H9 (cell line): ENCODE measurements around the gene TMEM123. TPM values are rescaled to one million over a fixed set of nuclear protein-coding genes. Genes with fewer than 3 reads are reported as not detected.

Source experiments
- DNase-seq: peaks from one replicate; pipeline ENCODE4 v3.0.0-alpha.2; 2017
- H2AFZ ChIP-seq: one replicate; pipeline ENCODE4 v1.6.1; 2013; ENCODE audit warnings: mild to moderate bottlenecking, low read length, control low read depth, moderate library complexity
- H2AK5ac ChIP-seq: 2 replicates; pipeline ENCODE4 v1.6.1; 2013; ENCODE audit warnings: low read length, control low read depth, mixed read lengths; ENCODE audit not compliant: insufficient read length
- H2BK120ac ChIP-seq: one replicate; pipeline ENCODE4 v1.6.1; 2013; ENCODE audit warnings: low read depth, mild to moderate bottlenecking, low read length, control low read depth, inconsistent platforms; ENCODE audit not compliant: poor library complexity, severe bottlenecking
- H2BK12ac ChIP-seq: 2 replicates; pipeline ENCODE4 v1.6.1; 2013; ENCODE audit warnings: low read length, control low read depth, mixed read lengths, low read depth; ENCODE audit not compliant: insufficient read length
- H2BK15ac ChIP-seq: 2 replicates; pipeline ENCODE4 v1.6.1; 2013; ENCODE audit warnings: low read depth, low read length, control low read depth
- H2BK20ac ChIP-seq: one replicate; pipeline ENCODE4 v1.6.1; 2013; ENCODE audit warnings: low read depth, mild to moderate bottlenecking, low read length, control low read depth, inconsistent platforms; ENCODE audit not compliant: poor library complexity, severe bottlenecking
- H2BK5ac ChIP-seq: 2 replicates; pipeline ENCODE4 v1.6.1; 2013; ENCODE audit warnings: low read length, control low read depth, mixed read lengths; ENCODE audit not compliant: insufficient read length
- H3K14ac ChIP-seq: 2 replicates; pipeline ENCODE4 v1.6.1; 2013; ENCODE audit warnings: low read length, control low read depth; ENCODE audit not compliant: insufficient read depth
- H3K18ac ChIP-seq: 2 replicates; pipeline ENCODE4 v1.6.1; 2013; ENCODE audit warnings: low read depth, mild to moderate bottlenecking, mixed read lengths, low read length, control low read depth; ENCODE audit not compliant: insufficient read length
- H3K23ac ChIP-seq: 2 replicates; pipeline ENCODE4 v1.6.1; 2013; ENCODE audit warnings: low read length, control low read depth, mixed read lengths, low read depth; ENCODE audit not compliant: insufficient read length
- H3K23me2 ChIP-seq: 2 replicates; pipeline ENCODE4 v1.6.1; 2013; ENCODE audit warnings: low read depth, mild to moderate bottlenecking, mixed read lengths, low read length, control low read depth; ENCODE audit not compliant: insufficient read length, poor library complexity, severe bottlenecking
- H3K27ac ChIP-seq: 2 replicates; pipeline ENCODE4 v1.5.1; 2013; ENCODE audit warnings: low read length, control low read depth, mixed read lengths, low read depth; ENCODE audit not compliant: insufficient read length
- H3K27me3 ChIP-seq: 2 replicates; pipeline ENCODE4 v1.6.1; 2013; ENCODE audit warnings: low read length, control low read depth, inconsistent platforms; ENCODE audit not compliant: insufficient read depth
- H3K4ac ChIP-seq: 2 replicates; pipeline ENCODE4 v1.6.1; 2013; ENCODE audit warnings: low read depth, mild to moderate bottlenecking, control low read depth, inconsistent platforms, low read length, moderate library complexity
- H3K4me1 ChIP-seq: 2 replicates; pipeline ENCODE4 v1.6.1; 2013; ENCODE audit warnings: low read length, control low read depth, inconsistent platforms; ENCODE audit not compliant: insufficient read depth
- H3K4me2 ChIP-seq: 2 replicates; pipeline ENCODE4 v1.6.1; 2013; ENCODE audit warnings: low read length, control low read depth, mixed read lengths; ENCODE audit not compliant: insufficient read length, insufficient read depth
- H3K56ac ChIP-seq: 2 replicates; pipeline ENCODE4 v1.6.1; 2013; ENCODE audit warnings: low read depth, mild to moderate bottlenecking, mixed read lengths, low read length, control low read depth; ENCODE audit not compliant: insufficient read length
- H3K79me1 ChIP-seq: 2 replicates; pipeline ENCODE4 v1.6.1; 2013; ENCODE audit warnings: low read depth, mild to moderate bottlenecking, moderate library complexity, low read length, control low read depth, inconsistent platforms; ENCODE audit not compliant: insufficient read depth, poor library complexity, severe bottlenecking
- H3K79me2 ChIP-seq: 2 replicates; pipeline ENCODE4 v1.6.1; 2013; ENCODE audit warnings: low read length, control low read depth, inconsistent platforms; ENCODE audit not compliant: insufficient read depth
- H3K9ac ChIP-seq: 2 replicates; pipeline ENCODE4 v1.6.1; 2013; ENCODE audit warnings: low read length, control low read depth, mixed read lengths; ENCODE audit not compliant: insufficient read length; ENCODE audit errors: extremely low read depth
- H3K9me3 ChIP-seq: one replicate; pipeline ENCODE4 v1.6.1; 2013; ENCODE audit warnings: low read depth, low read length, inconsistent platforms; ENCODE audit not compliant: control insufficient read depth
- H3T11ph ChIP-seq: one replicate; pipeline ENCODE4 v1.6.1; 2013; ENCODE audit warnings: mild to moderate bottlenecking, low read length, control low read depth, inconsistent platforms
- H4K20me1 ChIP-seq: one replicate; pipeline ENCODE4 v1.6.1; 2013; ENCODE audit not compliant: control insufficient read depth, insufficient read length, insufficient read depth
- H4K5ac ChIP-seq: 2 replicates; pipeline ENCODE4 v1.6.1; 2013; ENCODE audit warnings: low read depth, mild to moderate bottlenecking, mixed read lengths, low read length, control low read depth; ENCODE audit not compliant: insufficient read length
- H4K8ac ChIP-seq: replicated peaks from 2 replicates; pipeline ENCODE4 v1.6.1; 2013; ENCODE audit warnings: low read length, control low read depth, mixed read lengths, low read depth; ENCODE audit not compliant: insufficient read length
- H4K91ac ChIP-seq: 2 replicates; pipeline ENCODE4 v1.6.1; 2013; ENCODE audit warnings: low read depth, mild to moderate bottlenecking, moderate library complexity, mixed read lengths, low read length, control low read depth; ENCODE audit not compliant: insufficient read length
- H3K27ac Mint-ChIP-seq, 3 experiments: 2 replicates in 2 of 3; 3 replicates in 1 of 3; pipeline ENCODE4 v1.8.0; 2020 to 2021; ENCODE audit warnings: mixed read lengths in 3 of 3, mild to moderate bottlenecking in 1 of 3, moderate library complexity in 1 of 3
- H3K27me3 Mint-ChIP-seq: 2 replicates; pipeline ENCODE4 v1.8.0; 2021; ENCODE audit warnings: low read depth, mild to moderate bottlenecking, moderate library complexity, mixed read lengths
- H3K36me3 Mint-ChIP-seq, 3 experiments: 2 replicates in 2 of 3; 3 replicates in 1 of 3; pipeline ENCODE4 v1.8.0; 2020 to 2021; ENCODE audit warnings: low read depth in 3 of 3, mixed read lengths in 3 of 3; ENCODE audit not compliant: insufficient read depth in 1 of 3
- H3K4me1 Mint-ChIP-seq, 2 experiments: 2 replicates each; pipeline ENCODE4 v1.8.0; 2020; ENCODE audit warnings: mixed read lengths in 2 of 2
- H3K4me3 Mint-ChIP-seq, 2 experiments: 2 replicates in 1 of 2; 3 replicates in 1 of 2; pipeline ENCODE4 v1.8.0; 2020 to 2021; ENCODE audit warnings: mild to moderate bottlenecking in 2 of 2, mixed read lengths in 2 of 2, moderate library complexity in 1 of 2
- H3K9me3 Mint-ChIP-seq, 2 experiments: 2 replicates in 1 of 2; 3 replicates in 1 of 2; pipeline ENCODE4 v1.8.0; 2020; ENCODE audit warnings: mild to moderate bottlenecking in 2 of 2, mixed read lengths in 2 of 2, moderate library complexity in 1 of 2
- CTCF ChIP-seq: fragments of 200-600 bp; sonication (generic); conservative IDR thresholded peaks from 3 replicates; pipeline ENCODE4 v1.8.0; 2021; ENCODE audit warnings: antibody characterized with exemption, mild to moderate bottlenecking
- WGBS: extraction: QIAGEN DNeasy Blood & Tissue Kit; methylation state at CpG from one replicate; pipeline ENCODE4 v1.1.7; 2013; ENCODE audit warnings: missing lambda C conversion rate, low lambda C conversion rate, mixed read lengths; ENCODE audit not compliant: insufficient read length; ENCODE audit errors: extremely low coverage; 5-methylcytosine and 5-hydroxymethylcytosine counted together
- total RNA-seq: library from RNA; stranded (reverse); gene quantifications from 2 replicates; pipeline ENCODE4 v1.2.1, GENCODE V29; 2021

The TMEM123 gene
- total RNA-seq, 1 experiment from 2014 or later = 76.7 TPM

DNA sequence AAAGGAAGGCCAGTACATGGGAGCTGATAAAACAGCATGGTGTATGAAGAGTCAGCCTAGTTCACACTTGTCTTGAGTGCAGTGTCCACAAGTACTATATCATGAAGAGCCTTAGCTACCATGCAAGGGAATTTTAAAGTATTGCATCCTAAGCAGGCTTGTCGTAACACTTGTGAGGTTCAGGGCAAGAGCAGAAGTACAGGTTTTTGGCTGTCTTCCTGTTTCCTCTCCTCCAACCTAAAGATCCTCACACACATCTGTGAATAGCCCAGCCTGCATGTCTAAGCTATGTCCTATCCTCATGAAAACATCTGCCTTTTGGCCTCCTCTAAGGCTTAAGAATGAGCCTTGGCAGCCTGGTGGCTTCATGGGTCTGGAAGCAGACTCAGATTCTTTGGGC, 34.6 kb upstream of the TMEM123 start:
- Histone ChIP-seq H4K20me1 (no peaks in the 10 kb centered on the region), H3K27me3 (no peaks in the 10 kb centered on the region), H3K27ac (no peak overlapping the region), H3K23ac (no peak overlapping the region), H2BK20ac (no peak overlapping the region), H3K4ac (no peak overlapping the region), H3K56ac (no peak overlapping the region), H4K5ac (no peak overlapping the region), H3K23me2 (no peaks in the 10 kb centered on the region), H3K79me2 (no peaks in the 10 kb centered on the region), H4K91ac (no peak overlapping the region), H4K8ac (no peak overlapping the region), H3K14ac (no peak overlapping the region), H2BK5ac (no peak overlapping the region), H3K79me1 (no peaks in the 10 kb centered on the region), H2BK12ac (no peak overlapping the region), H2BK120ac (no peak overlapping the region), H3K9ac (no peak overlapping the region), H3K9me3 (no peaks in the 10 kb centered on the region), H3T11ph (no peak overlapping the region), H2BK15ac (no peak overlapping the region), H2AFZ (no peak overlapping the region), H3K4me1 (no peaks in the 10 kb centered on the region), H2AK5ac (no peak overlapping the region), H3K18ac (no peak overlapping the region), H3K4me2 (no peak overlapping the region)
- H3K9me3 Mint-ChIP-seq = no peaks in the 10 kb centered on the region
- no peak overlapping the region for H3K4me3 Mint-ChIP-seq
- H3K4me1 Mint-ChIP-seq = 0 out of 4 replicates have a peak, but pooled peaks cover 0 to 4% of the 10 kb centered on the region in 2 experiments
- TF ChIP-seq CTCF = no peak
- no peak overlapping the region for H3K27ac Mint-ChIP-seq
- no peak for DNase-seq
- no peaks in the 10 kb centered on the region for H3K36me3 Mint-ChIP-seq
- no peaks in the 10 kb centered on the region for H3K27me3 Mint-ChIP-seq
- WGBS = no CpG with 5 or more reads among the region's 1 CpG
